ENCODE results near the gene PRRT1. TPM values are rescaled to one million over a fixed set of nuclear protein-coding genes. Genes with fewer than 3 reads are reported as not detected.

PRRT1 gene
- total RNA-seq, 2 experiments from 2014 or later = 1.1 to 1.6 TPM

DNA sequence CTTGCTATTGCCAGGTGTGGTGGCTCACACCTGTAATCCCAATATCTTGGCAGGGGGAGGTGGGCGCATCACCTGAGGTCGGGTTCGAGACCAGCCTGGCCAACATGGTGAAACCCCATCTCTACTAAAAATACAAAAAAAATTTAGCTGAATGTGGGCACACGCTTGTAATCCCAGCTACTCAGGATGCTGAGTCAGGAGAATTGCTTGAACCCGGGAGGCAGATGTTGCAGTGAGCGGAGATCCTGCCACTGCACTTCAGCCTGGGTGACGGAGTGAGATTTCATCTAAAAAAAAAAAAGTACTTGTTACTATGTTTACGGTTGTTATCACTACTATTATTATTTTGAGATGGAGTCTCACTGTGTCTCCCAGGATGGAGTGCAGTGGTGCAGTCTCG, 5.2 kb upstream of the PRRT1 start:
- H3K4me3 Mint-ChIP-seq = no peak overlapping the region
- H3K36me3 Mint-ChIP-seq (ENCODE audit: low read depth) = peaks cover 16% of the 10 kb centered on the region
- TF ChIP-seq, protein P1, sequence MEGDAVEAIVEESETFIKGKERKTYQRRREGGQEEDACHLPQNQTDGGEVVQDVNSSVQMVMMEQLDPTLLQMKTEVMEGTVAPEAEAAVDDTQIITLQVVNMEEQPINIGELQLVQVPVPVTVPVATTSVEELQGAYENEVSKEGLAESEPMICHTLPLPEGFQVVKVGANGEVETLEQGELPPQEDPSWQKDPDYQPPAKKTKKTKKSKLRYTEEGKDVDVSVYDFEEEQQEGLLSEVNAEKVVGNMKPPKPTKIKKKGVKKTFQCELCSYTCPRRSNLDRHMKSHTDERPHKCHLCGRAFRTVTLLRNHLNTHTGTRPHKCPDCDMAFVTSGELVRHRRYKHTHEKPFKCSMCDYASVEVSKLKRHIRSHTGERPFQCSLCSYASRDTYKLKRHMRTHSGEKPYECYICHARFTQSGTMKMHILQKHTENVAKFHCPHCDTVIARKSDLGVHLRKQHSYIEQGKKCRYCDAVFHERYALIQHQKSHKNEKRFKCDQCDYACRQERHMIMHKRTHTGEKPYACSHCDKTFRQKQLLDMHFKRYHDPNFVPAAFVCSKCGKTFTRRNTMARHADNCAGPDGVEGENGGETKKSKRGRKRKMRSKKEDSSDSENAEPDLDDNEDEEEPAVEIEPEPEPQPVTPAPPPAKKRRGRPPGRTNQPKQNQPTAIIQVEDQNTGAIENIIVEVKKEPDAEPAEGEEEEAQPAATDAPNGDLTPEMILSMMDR (IDR thresholded peaks at IDR 0.05) = no peak
- no peak overlapping the region for H3K27ac Mint-ChIP-seq
- intact Hi-C loops (cut with micrococcal nuclease) = loop anchor here (5.0 kb wide), 1 partner anchor 40 kb away; no protein-coding TSS in a partner anchor
- CTCF ChIA-PET = no interaction called here
- no peaks in the 10 kb centered on the region for H3K9me3 Mint-ChIP-seq
- H3K27me3 Mint-ChIP-seq = no peaks in the 10 kb centered on the region
- H3K4me1 Mint-ChIP-seq (ENCODE audit: low read depth) = peaks cover 26% of the 10 kb centered on the region
- POLR2A ChIA-PET = interaction anchor here (0.5 kb wide), 1 partner anchor 569 kb away, joined by 3 read pairs; no protein-coding TSS in a partner anchor
- ATAC-seq (no peak), DNase-seq (no peak)

DNA sequence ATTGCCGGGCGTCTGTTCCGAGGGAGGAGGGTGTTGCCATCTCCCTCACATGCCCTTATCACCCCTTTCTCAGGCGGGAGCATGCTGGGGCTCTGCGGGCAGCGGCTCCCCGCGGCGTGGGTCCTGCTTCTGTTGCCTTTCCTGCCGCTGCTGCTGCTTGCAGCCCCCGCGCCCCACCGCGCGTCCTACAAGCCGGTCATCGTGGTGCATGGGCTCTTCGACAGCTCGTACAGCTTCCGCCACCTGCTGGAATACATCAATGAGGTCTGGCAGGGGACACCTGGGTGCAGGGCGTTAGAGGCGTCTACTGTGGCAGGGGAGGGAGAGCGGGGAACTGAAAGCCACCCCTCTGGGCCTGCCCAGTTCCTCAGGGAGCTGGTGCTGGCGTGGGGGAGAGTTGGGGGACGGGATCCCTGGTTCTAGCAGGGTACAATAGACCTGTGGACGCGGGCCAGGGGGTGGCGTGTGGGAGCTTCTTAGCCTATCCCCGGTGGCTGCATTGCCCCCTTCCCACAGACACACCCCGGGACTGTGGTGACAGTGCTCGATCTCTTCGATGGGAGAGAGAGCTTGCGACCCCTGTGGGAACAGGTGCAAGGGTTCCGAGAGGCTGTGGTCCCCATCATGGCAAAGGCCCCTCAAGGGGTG, 2.9 kb upstream of the PRRT1 start:
- H3K36me3 Mint-ChIP-seq (ENCODE audit: low read depth) = peaks cover 15% of the 10 kb centered on the region
- no peaks in the 10 kb centered on the region for H3K9me3 Mint-ChIP-seq
- peak overlapping the region; percentile 97 for H3K27ac Mint-ChIP-seq
- POLR2A ChIA-PET = interaction anchor here (0.7 to 0.9 kb wide), 4 partner anchors 11 to 35 kb away, joined by 3 to 4 read pairs (median 4); partner anchors contain the start of gene PBX2
- intact Hi-C loops (cut with micrococcal nuclease) = loop anchor here (5.0 kb wide), 1 partner anchor 37 kb away; no protein-coding TSS in a partner anchor
- CTCF ChIA-PET = interaction anchor here (0.9 to 1.2 kb wide), 8 partner anchors 10 to 107 kb away, joined by 3 to 8 read pairs (median 3); partner anchors contain the start of genes ATF6B and EGFL8
- peaks cover 10% of the 10 kb centered on the region for H3K27me3 Mint-ChIP-seq
- ATAC-seq = peak; percentile 65
- H3K4me3 Mint-ChIP-seq = peak overlapping the region; percentile 85
- DNase-seq = peak; percentile 81
- H3K4me1 Mint-ChIP-seq (ENCODE audit: low read depth) = peaks cover 41% of the 10 kb centered on the region
- TF ChIP-seq, protein P1 (IDR thresholded peaks at IDR 0.05) = peak; percentile 70

DNA sequence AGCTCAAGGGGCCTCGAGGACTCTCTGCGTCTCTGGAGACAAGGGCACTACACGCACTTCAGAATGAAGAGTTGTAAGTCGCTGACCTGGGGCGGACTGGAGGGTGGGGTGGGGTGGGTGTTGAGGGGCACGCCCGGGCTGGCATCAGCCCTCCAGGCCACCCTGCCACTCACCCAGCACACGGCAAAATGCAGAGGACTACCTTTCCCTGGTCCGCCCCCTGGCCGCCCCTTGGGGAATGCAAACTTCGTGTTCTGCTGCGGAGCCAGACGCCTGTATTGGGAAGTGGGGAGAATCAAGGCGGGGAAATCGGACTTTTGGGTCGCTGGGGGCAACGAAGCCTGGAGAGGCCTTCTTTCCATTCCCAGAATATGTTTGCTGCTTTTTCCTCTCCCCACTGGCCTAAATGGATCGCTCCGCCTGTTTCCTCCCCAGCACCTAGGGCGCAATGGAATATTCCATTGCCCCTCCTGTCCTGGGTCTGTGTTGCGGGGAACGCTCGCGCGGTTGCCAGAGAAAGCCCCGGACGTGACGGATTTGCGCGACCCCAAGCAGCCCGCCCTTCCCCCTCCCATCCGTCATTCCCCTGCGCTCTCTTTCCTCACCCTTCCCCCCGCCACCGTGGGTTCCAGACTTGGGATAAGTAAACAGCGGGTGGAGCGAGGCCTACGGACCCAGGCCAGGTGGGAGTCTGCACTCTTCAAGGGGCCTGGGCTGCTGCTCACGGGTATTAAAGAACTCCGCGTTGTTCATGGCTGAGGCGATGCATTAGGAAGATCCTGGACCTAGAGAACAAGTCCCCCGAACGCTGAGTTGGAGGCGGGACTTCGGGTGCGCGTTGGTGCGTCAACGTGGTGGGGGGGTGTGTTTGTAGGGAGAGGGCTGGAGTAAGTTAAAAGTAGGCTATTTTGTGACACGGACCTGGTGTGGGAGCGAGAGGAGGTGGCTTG, 2.1 kb upstream of the PRRT1 start, which contains the start of gene PPT2:
TSS of gene PPT2 (plus strand) at position 578 of the 950 bp plus-strand sequence. CDS start 454 bp downstream, outside the sequence.
- Mint-ChIP-seq H3K27me3 (peaks cover 13% of the 10 kb centered on the region), H3K36me3 (ENCODE audit: low read depth) (peaks cover 16% of the 10 kb centered on the region), H3K4me1 (ENCODE audit: low read depth) (peaks cover 45% of the 10 kb centered on the region), H3K27ac (peak within 1 kb of the TSS; percentile 97), H3K4me3 (peak within 1 kb of the TSS; percentile 85), H3K9me3 (no peaks in the 10 kb centered on the region)
- ATAC-seq (peak; percentile 84), DNase-seq (peak; percentile 95)
- ChIA-PET POLR2A (interaction anchor here (0.9 kb wide), 1 partner anchor 12 kb away, joined by 3 read pairs; no protein-coding TSS in a partner anchor), CTCF (interaction anchor here (0.9 to 2.9 kb wide), 8 partner anchors 18 to 106 kb away, joined by 3 to 8 read pairs (median 3); partner anchors contain the start of genes ATF6B and FKBPL)
- TF ChIP-seq, protein P1 (IDR thresholded peaks at IDR 0.05) = no peak
- intact Hi-C loops (cut with micrococcal nuclease) = no loop called here

DNA sequence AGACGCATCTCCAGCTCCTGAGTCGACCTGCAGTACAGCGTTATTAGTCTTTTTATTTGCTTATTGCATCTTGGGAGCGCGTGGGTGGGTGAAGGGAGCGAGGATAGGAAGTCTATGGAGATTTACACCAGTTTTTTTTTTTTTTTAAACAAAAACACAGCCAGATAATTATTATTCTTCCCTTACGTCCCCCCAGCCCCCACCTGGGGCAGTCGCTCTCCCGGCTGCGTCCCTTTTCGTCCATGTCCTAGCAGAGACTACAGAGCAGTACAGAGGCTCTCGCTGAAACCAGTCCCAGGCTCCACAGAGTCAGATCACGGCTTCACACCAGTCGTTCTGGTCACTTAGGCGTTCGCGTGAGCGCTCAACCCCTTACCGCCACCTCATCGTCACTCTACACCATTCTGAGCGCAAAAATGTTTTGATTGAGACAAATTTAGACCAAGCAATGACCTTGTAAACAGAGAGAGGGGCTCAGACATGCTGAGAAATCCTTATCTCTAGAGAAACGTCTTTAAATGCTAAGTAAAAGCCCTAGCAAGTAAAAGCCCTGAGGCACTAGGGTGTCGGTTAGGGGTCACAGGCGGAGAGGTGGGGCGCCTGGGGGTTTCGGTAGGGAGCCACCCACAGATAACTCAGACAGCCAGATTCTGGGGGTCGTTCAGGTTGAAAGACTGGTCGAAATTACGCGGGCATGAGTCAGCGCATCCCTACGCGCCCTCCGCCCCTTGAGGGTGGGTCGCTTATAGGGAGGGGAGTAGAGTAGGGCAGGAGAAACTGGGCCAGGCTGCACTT, 1.2 kb upstream of the PRRT1 start:
- peaks cover 13% of the 10 kb centered on the region for H3K36me3 Mint-ChIP-seq (ENCODE audit: low read depth)
- intact Hi-C loops (cut with micrococcal nuclease) = no loop called here
- no peaks in the 10 kb centered on the region for H3K9me3 Mint-ChIP-seq
- DNase-seq (peak; percentile 28), ATAC-seq (no peak)
- peak overlapping the region; percentile 85 for H3K4me3 Mint-ChIP-seq
- peaks cover 52% of the 10 kb centered on the region for H3K4me1 Mint-ChIP-seq (ENCODE audit: low read depth)
- H3K27me3 Mint-ChIP-seq = peaks cover 19% of the 10 kb centered on the region
- ChIA-PET POLR2A (interaction anchor here (0.6 to 1.0 kb wide), 2 partner anchors 17 to 1354 kb away, joined by 3 read pairs; no protein-coding TSS in a partner anchor), CTCF (interaction anchor here (1.2 to 2.9 kb wide), 3 partner anchors 24 to 105 kb away, joined by 6 to 8 read pairs (median 6); partner anchors contain the start of genes ATF6B and FKBPL)
- peak overlapping the region; percentile 97 for H3K27ac Mint-ChIP-seq
- TF ChIP-seq, protein P1 (IDR thresholded peaks at IDR 0.05) = no peak
